HG03565 (cell line): ENCODE results near the gene CABCOCO1.

Experiments used
- ATAC-seq: cut with Tn5 transposase; IDR thresholded peaks from one replicate; pipeline ENCODE4 v1.9.1; 2021; ENCODE audit warnings: mild to moderate bottlenecking, moderate library complexity; ENCODE audit not compliant: unreplicated experiment

CABCOCO1 gene

GRCh38 chr10:61812052-61812721, 149.5 kb downstream of the CABCOCO1 start:
- ATAC-seq = peak; percentile 49

GRCh38 chr10:61812920-61813319, 150.2 kb downstream of the CABCOCO1 start:
- ATAC-seq = no peak

- ATAC-seq = no peak
Measured at GRCh38 chr10:61814160-61814559, 151.4 kb downstream of the CABCOCO1 start.

- ATAC-seq = no peak
Measured at GRCh38 chr10:61815496-61815895, 152.8 kb downstream of the CABCOCO1 start.
